PC-3 (cell line): ENCODE results near the gene SRRM2. TPM values are rescaled to one million over a fixed set of nuclear protein-coding genes. Genes with fewer than 3 reads are reported as not detected.

Experiments
- ATAC-seq: fragments of 200-7000 bp; cut with Tn5 transposase; 2 replicates; pipeline ENCODE4 v1.9.1; 2020; ENCODE audit warnings: mild to moderate bottlenecking, moderate library complexity
- BruUV-seq: library from RNA; stranded (reverse); fragments of 400-500 nt; replicated peaks from 2 replicates; lab custom pipeline; 2021; lab: Mats Ljungman, UMichigan
- CTCF ChIA-PET: fragments of 300-600 bp; sonication (Branson Sonifier 250); formaldehyde crosslinking; loops from one replicate; lab custom pipeline; 2022; ENCODE audit warnings: antibody characterized with exemption; lab: Charles Lee
- POLR2A ChIA-PET: fragments of 300-600 bp; sonication (Branson Sonifier 250); formaldehyde crosslinking; loops from one replicate; lab custom pipeline; 2022; ENCODE audit warnings: antibody characterized with exemption; ENCODE audit not compliant: unreplicated experiment; lab: Charles Lee
- DNase-seq: peaks from one replicate; pipeline ENCODE4 v3.0.0-alpha.2; 2015
- H2AFZ ChIP-seq: fragments of 300-600 bp; sonication (generic); 2 replicates; pipeline ENCODE4 v1.6.0; 2016; ENCODE audit warnings: antibody characterized with exemption, low read length
- H3F3A ChIP-seq: fragments of 300-600 bp; sonication (generic); one replicate; pipeline ENCODE4 v1.6.0; 2017; ENCODE audit warnings: antibody characterized with exemption, low read length, control low read depth, mild to moderate bottlenecking; ENCODE audit not compliant: unreplicated experiment
- H3K27ac ChIP-seq: fragments of 300-600 bp; sonication (generic); 2 replicates; pipeline ENCODE4 v1.5.1; 2016; ENCODE audit warnings: mild to moderate bottlenecking, low read length
- H3K27me3 ChIP-seq: fragments of 300-600 bp; sonication (generic); 2 replicates; pipeline ENCODE4 v1.6.1; 2016; ENCODE audit warnings: low read length, mixed read lengths
- H3K36me3 ChIP-seq: fragments of 300-600 bp; sonication (generic); 2 replicates; pipeline ENCODE4 v1.6.1; 2016; ENCODE audit warnings: low read depth, mixed run types, low read length, mixed read lengths
- H3K4me1 ChIP-seq: fragments of 300-600 bp; sonication (generic); 2 replicates; pipeline ENCODE4 v1.5.1; 2016; ENCODE audit warnings: low read length; ENCODE audit not compliant: insufficient read depth
- H3K4me2 ChIP-seq: fragments of 300-600 bp; sonication (generic); 2 replicates; pipeline ENCODE4 v1.6.0; 2016; ENCODE audit warnings: low read length
- H3K4me3 ChIP-seq: fragments of 300-600 bp; sonication (generic); 2 replicates; pipeline ENCODE4 v1.5.1; 2016; ENCODE audit warnings: mild to moderate bottlenecking, low read length, mixed read lengths
- H3K79me2 ChIP-seq: fragments of 300-600 bp; sonication (generic); 2 replicates; pipeline ENCODE4 v1.6.1; 2017; ENCODE audit warnings: low read length, mixed read lengths
- H3K9ac ChIP-seq: fragments of 300-600 bp; sonication (generic); 2 replicates; pipeline ENCODE4 v1.6.0; 2016; ENCODE audit warnings: mild to moderate bottlenecking, low read length
- H3K9me2 ChIP-seq: fragments of 300-600 bp; sonication (generic); replicated peaks from 2 replicates; pipeline ENCODE4 v1.6.1; 2016; ENCODE audit warnings: mixed run types, low read length, mixed read lengths
- H3K9me3 ChIP-seq: fragments of 300-600 bp; sonication (generic); 2 replicates; pipeline ENCODE4 v1.6.1; 2016; ENCODE audit warnings: low read length, mixed read lengths
- H4K20me1 ChIP-seq: fragments of 300-600 bp; sonication (generic); 2 replicates; pipeline ENCODE4 v1.6.1; 2016; ENCODE audit warnings: low read length, mixed read lengths
- EZH2 ChIP-seq: fragments of 300-600 bp; sonication (generic); IDR thresholded peaks from one replicate; pipeline ENCODE4 v1.6.1; 2017; ENCODE audit warnings: antibody characterized with exemption, mild to moderate bottlenecking, low read length; ENCODE audit not compliant: unreplicated experiment
- EZH2phosphoT487 ChIP-seq: fragments of 300-600 bp; sonication (generic); IDR thresholded peaks from 2 replicates; pipeline ENCODE4 v1.6.1; 2018; ENCODE audit warnings: mild to moderate bottlenecking, antibody characterized with exemption, low read length, borderline replicate concordance
- intact Hi-C: fragments of 100-400 bp; cut with micrococcal nuclease; formaldehyde crosslinking; loops from 2 replicates; pipeline ENCODE4 v1.9.0; 2023
- total RNA-seq: library from RNA; depleted of rRNA; stranded (reverse); fragments of >200 nt; gene quantifications from 2 replicates; pipeline ENCODE4 v1.2.3, GENCODE V29; 2014
- TF ChIP-seq, protein P1 (sequence below): fragments of 300-600 bp; sonication (generic); conservative IDR thresholded peaks from 2 replicates; pipeline ENCODE4 v1.5.1; 2017; ENCODE audit warnings: antibody characterized with exemption, low read depth, mild to moderate bottlenecking, low read length

SRRM2 gene
- total RNA-seq, 1 experiment from 2014 or later, result 72.6 TPM

DNA sequence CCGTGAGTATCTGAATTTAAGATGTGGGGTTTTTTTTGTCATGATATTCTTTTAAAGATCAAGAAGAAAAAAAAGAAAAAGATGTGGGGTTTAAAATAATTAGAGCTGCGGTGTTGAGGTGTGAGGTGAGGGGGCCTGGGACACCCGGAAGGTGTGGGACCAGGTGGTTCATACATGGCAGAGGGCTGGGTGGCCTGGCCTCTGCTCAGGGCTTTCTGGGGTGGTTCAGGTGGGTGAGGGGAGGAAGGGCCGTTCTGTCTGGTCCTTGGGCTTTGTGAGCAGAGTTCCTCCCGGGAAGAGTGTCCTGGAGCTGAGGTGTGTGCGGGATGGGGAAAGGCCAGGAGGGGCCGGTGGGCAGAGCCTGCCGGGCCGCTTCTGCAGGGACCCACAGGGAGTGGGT lies 37.4 kb upstream of the SRRM2 start:
- no peak overlapping the region for H3K9ac ChIP-seq
- no peak for ATAC-seq
- H3K4me3 ChIP-seq, result no peak overlapping the region
- CTCF ChIA-PET, result no interaction called here
- no peak overlapping the region for H2AFZ ChIP-seq
- no peaks in the 10 kb centered on the region for H3K36me3 ChIP-seq
- no peaks in the 10 kb centered on the region for H4K20me1 ChIP-seq
- DNase-seq, result no peak
- H3K4me1 ChIP-seq, result peaks cover 13% of the 10 kb centered on the region
- no peaks in the 10 kb centered on the region for H3K27me3 ChIP-seq
- H3K9me3 ChIP-seq, result no peaks in the 10 kb centered on the region
- no peaks in the 10 kb centered on the region for H3K9me2 ChIP-seq
- no peaks in the 10 kb centered on the region for H3F3A ChIP-seq
- H3K4me2 ChIP-seq, result no peak overlapping the region
- H3K27ac ChIP-seq, result no peak overlapping the region
- H3K79me2 ChIP-seq, result no peaks in the 10 kb centered on the region
- intact Hi-C loops, result no loop called here
- POLR2A ChIA-PET, result no interaction called here
- TF ChIP-seq EZH2phosphoT487 (no peak), EZH2 (no peak)
- TF ChIP-seq, protein P1, sequence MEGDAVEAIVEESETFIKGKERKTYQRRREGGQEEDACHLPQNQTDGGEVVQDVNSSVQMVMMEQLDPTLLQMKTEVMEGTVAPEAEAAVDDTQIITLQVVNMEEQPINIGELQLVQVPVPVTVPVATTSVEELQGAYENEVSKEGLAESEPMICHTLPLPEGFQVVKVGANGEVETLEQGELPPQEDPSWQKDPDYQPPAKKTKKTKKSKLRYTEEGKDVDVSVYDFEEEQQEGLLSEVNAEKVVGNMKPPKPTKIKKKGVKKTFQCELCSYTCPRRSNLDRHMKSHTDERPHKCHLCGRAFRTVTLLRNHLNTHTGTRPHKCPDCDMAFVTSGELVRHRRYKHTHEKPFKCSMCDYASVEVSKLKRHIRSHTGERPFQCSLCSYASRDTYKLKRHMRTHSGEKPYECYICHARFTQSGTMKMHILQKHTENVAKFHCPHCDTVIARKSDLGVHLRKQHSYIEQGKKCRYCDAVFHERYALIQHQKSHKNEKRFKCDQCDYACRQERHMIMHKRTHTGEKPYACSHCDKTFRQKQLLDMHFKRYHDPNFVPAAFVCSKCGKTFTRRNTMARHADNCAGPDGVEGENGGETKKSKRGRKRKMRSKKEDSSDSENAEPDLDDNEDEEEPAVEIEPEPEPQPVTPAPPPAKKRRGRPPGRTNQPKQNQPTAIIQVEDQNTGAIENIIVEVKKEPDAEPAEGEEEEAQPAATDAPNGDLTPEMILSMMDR, result no peak
- no TSS peak for BruUV-seq

GRCh38 chr16:2715519-2715918 lies 36.9 kb upstream of the SRRM2 start:
- no peak overlapping the region for H3K27ac ChIP-seq
- no TSS peak for BruUV-seq
- TF ChIP-seq, protein P1, result no peak
- no peak for TF ChIP-seq EZH2phosphoT487
- TF ChIP-seq EZH2, result no peak
- H3K27me3 ChIP-seq, result no peaks in the 10 kb centered on the region
- intact Hi-C loops, result no loop called here
- H3K79me2 ChIP-seq, result no peaks in the 10 kb centered on the region
- H2AFZ ChIP-seq, result no peak overlapping the region
- no peaks in the 10 kb centered on the region for H4K20me1 ChIP-seq
- no peaks in the 10 kb centered on the region for H3K9me3 ChIP-seq
- no peaks in the 10 kb centered on the region for H3K9me2 ChIP-seq
- H3K4me1 ChIP-seq, result peaks cover 15% of the 10 kb centered on the region
- ATAC-seq (no peak), DNase-seq (no peak)
- no peaks in the 10 kb centered on the region for H3K36me3 ChIP-seq
- CTCF ChIA-PET, result no interaction called here
- POLR2A ChIA-PET, result no interaction called here
- H3K4me2 ChIP-seq, result no peak overlapping the region
- no peaks in the 10 kb centered on the region for H3F3A ChIP-seq
- no peak overlapping the region for H3K4me3 ChIP-seq
- no peak overlapping the region for H3K9ac ChIP-seq

GRCh38 chr16:2715966-2716885 lies 36.2 kb upstream of the SRRM2 start:
- H3K27ac ChIP-seq, result no peak overlapping the region
- H3F3A ChIP-seq, result no peaks in the 10 kb centered on the region
- no peaks in the 10 kb centered on the region for H4K20me1 ChIP-seq
- ChIA-PET POLR2A (interaction anchor here (0.5 to 0.6 kb wide), 2 partner anchors 123 to 1867 kb away, joined by 3 to 4 read pairs; no protein-coding TSS in a partner anchor), CTCF (no interaction called here)
- H3K4me3 ChIP-seq, result no peak overlapping the region
- TF ChIP-seq EZH2, result no peak
- TF ChIP-seq, protein P1, result no peak
- no peak for TF ChIP-seq EZH2phosphoT487
- DNase-seq (no peak), ATAC-seq (no peak)
- H3K27me3 ChIP-seq, result no peaks in the 10 kb centered on the region
- no peaks in the 10 kb centered on the region for H3K9me2 ChIP-seq
- H3K79me2 ChIP-seq, result no peaks in the 10 kb centered on the region
- no TSS peak for BruUV-seq
- H3K9me3 ChIP-seq, result no peaks in the 10 kb centered on the region
- H3K9ac ChIP-seq, result no peak overlapping the region
- H3K4me1 ChIP-seq, result peaks cover 15% of the 10 kb centered on the region
- H2AFZ ChIP-seq, result no peak overlapping the region
- H3K36me3 ChIP-seq, result no peaks in the 10 kb centered on the region
- intact Hi-C loops, result no loop called here
- no peak overlapping the region for H3K4me2 ChIP-seq
